ENCODE data around the gene TRAF5.

The TRAF5 gene

GRCh38 chr1:211334986-211335385 lies 8.4 kb downstream of the TRAF5 start:
- DNase-seq (ENCODE audit: insufficient read length, low spot score) (no peak), FAIRE-seq (peak; percentile 74)
- no peak for TF ChIP-seq POLR2AphosphoS5 (IDR thresholded peaks at IDR 0.05; ENCODE audit: low read depth, low read length)
- TF ChIP-seq POLR2A (IDR thresholded peaks at IDR 0.05; ENCODE audit: low read depth, low read length), result no peak
- no peak for TF ChIP-seq POU2F2 (IDR thresholded peaks at IDR 0.05; ENCODE audit: low read depth, low read length)
- no peak for TF ChIP-seq TAF1 (IDR thresholded peaks at IDR 0.05; ENCODE audit: low read depth, low read length)
- TF ChIP-seq PAX5 (IDR thresholded peaks at IDR 0.05; ENCODE audit: insufficient read depth, low read length, severe bottlenecking), result no peak
- no peak for TF ChIP-seq SPI1 (IDR thresholded peaks at IDR 0.05; ENCODE audit: low read depth, low read length)

GRCh38 chr1:211335522-211336157 lies 9.0 kb downstream of the TRAF5 start:
- FAIRE-seq (peak; percentile 94), DNase-seq (ENCODE audit: insufficient read length, low spot score) (peak; percentile 33)

GRCh38 chr1:211336161-211336560 lies 9.5 kb downstream of the TRAF5 start:
- TF ChIP-seq POU2F2 (IDR thresholded peaks at IDR 0.05; ENCODE audit: low read depth, low read length) (no peak), TAF1 (IDR thresholded peaks at IDR 0.05; ENCODE audit: low read depth, low read length) (no peak), POLR2A (IDR thresholded peaks at IDR 0.05; ENCODE audit: low read depth, low read length) (no peak), PAX5 (IDR thresholded peaks at IDR 0.05; ENCODE audit: insufficient read depth, low read length, severe bottlenecking) (no peak), SPI1 (IDR thresholded peaks at IDR 0.05; ENCODE audit: low read depth, low read length) (no peak), POLR2AphosphoS5 (IDR thresholded peaks at IDR 0.05; ENCODE audit: low read depth, low read length) (no peak)
- FAIRE-seq (no peak), DNase-seq (ENCODE audit: insufficient read length, low spot score) (no peak)

More at GRCh38 chr1:211335522-211336157, 9.0 kb downstream of the TRAF5 start:
- TF ChIP-seq POLR2A (IDR thresholded peaks at IDR 0.05; ENCODE audit: low read depth, low read length), result 0 out of 2 replicates have a peak, but pooled peaks have one; percentile 18
- peak; percentile 46; the same call in 1 of the 2 replicates for TF ChIP-seq SPI1 (IDR thresholded peaks at IDR 0.05; ENCODE audit: low read depth, low read length)
- TF ChIP-seq TAF1 (IDR thresholded peaks at IDR 0.05; ENCODE audit: low read depth, low read length), result no peak

GRCh38 chr1:211336775-211337174 lies 10.1 kb downstream of the TRAF5 start:
- FAIRE-seq (no peak), DNase-seq (ENCODE audit: insufficient read length, low spot score) (no peak)
- no peak for TF ChIP-seq SPI1 (IDR thresholded peaks at IDR 0.05; ENCODE audit: low read depth, low read length)
- no peak for TF ChIP-seq POLR2AphosphoS5 (IDR thresholded peaks at IDR 0.05; ENCODE audit: low read depth, low read length)
- no peak for TF ChIP-seq TAF1 (IDR thresholded peaks at IDR 0.05; ENCODE audit: low read depth, low read length)
- TF ChIP-seq POU2F2 (IDR thresholded peaks at IDR 0.05; ENCODE audit: low read depth, low read length), result no peak
- no peak for TF ChIP-seq POLR2A (IDR thresholded peaks at IDR 0.05; ENCODE audit: low read depth, low read length)

- DNase-seq (ENCODE audit: insufficient read length, low spot score) (no peak), FAIRE-seq (no peak)
- TF ChIP-seq POLR2AphosphoS5 (IDR thresholded peaks at IDR 0.05; ENCODE audit: low read depth, low read length) (no peak), PAX5 (IDR thresholded peaks at IDR 0.05; ENCODE audit: insufficient read depth, low read length, severe bottlenecking) (no peak), POU2F2 (IDR thresholded peaks at IDR 0.05; ENCODE audit: low read depth, low read length) (no peak), SPI1 (IDR thresholded peaks at IDR 0.05; ENCODE audit: low read depth, low read length) (no peak), POLR2A (IDR thresholded peaks at IDR 0.05; ENCODE audit: low read depth, low read length) (no peak), TAF1 (IDR thresholded peaks at IDR 0.05; ENCODE audit: low read depth, low read length) (no peak)
These were observed 11.0 kb downstream of the TRAF5 start for GRCh38 chr1:211337430-211338223.

GRCh38 chr1:211338224-211338620 lies 11.6 kb downstream of the TRAF5 start:
- no peak for FAIRE-seq
- no peak for TF ChIP-seq SPI1 (IDR thresholded peaks at IDR 0.05; ENCODE audit: low read depth, low read length)
- TF ChIP-seq POU2F2 (IDR thresholded peaks at IDR 0.05; ENCODE audit: low read depth, low read length), result no peak
- no peak for TF ChIP-seq TAF1 (IDR thresholded peaks at IDR 0.05; ENCODE audit: low read depth, low read length)
- no peak for TF ChIP-seq PAX5 (IDR thresholded peaks at IDR 0.05; ENCODE audit: insufficient read depth, low read length, severe bottlenecking)
- TF ChIP-seq POLR2A (IDR thresholded peaks at IDR 0.05; ENCODE audit: low read depth, low read length), result no peak
- TF ChIP-seq POLR2AphosphoS5 (IDR thresholded peaks at IDR 0.05; ENCODE audit: low read depth, low read length), result no peak
- no peak for DNase-seq (ENCODE audit: insufficient read length, low spot score)

- no peak for DNase-seq (ENCODE audit: insufficient read length, low spot score)
- TF ChIP-seq PAX5 (IDR thresholded peaks at IDR 0.05; ENCODE audit: insufficient read depth, low read length, severe bottlenecking), result no peak
- no peak for TF ChIP-seq POU2F2 (IDR thresholded peaks at IDR 0.05; ENCODE audit: low read depth, low read length)
- no peak for TF ChIP-seq TAF1 (IDR thresholded peaks at IDR 0.05; ENCODE audit: low read depth, low read length)
- TF ChIP-seq POLR2AphosphoS5 (IDR thresholded peaks at IDR 0.05; ENCODE audit: low read depth, low read length), result no peak
- no peak for TF ChIP-seq SPI1 (IDR thresholded peaks at IDR 0.05; ENCODE audit: low read depth, low read length)
- TF ChIP-seq POLR2A (IDR thresholded peaks at IDR 0.05; ENCODE audit: low read depth, low read length), result no peak
These were observed 13.0 kb downstream of the TRAF5 start for GRCh38 chr1:211339631-211340041.

GRCh38 chr1:211340622-211341507 lies 14.2 kb downstream of the TRAF5 start:
- DNase-seq (ENCODE audit: insufficient read length, low spot score) (no peak), FAIRE-seq (no peak)
- no peak for TF ChIP-seq POLR2A (IDR thresholded peaks at IDR 0.05; ENCODE audit: low read depth, low read length)
- TF ChIP-seq PAX5 (IDR thresholded peaks at IDR 0.05; ENCODE audit: insufficient read depth, low read length, severe bottlenecking), result no peak
- no peak for TF ChIP-seq TAF1 (IDR thresholded peaks at IDR 0.05; ENCODE audit: low read depth, low read length)
- no peak for TF ChIP-seq SPI1 (IDR thresholded peaks at IDR 0.05; ENCODE audit: low read depth, low read length)
- TF ChIP-seq POU2F2 (IDR thresholded peaks at IDR 0.05; ENCODE audit: low read depth, low read length), result no peak
- TF ChIP-seq POLR2AphosphoS5 (IDR thresholded peaks at IDR 0.05; ENCODE audit: low read depth, low read length), result no peak

More at GRCh38 chr1:211339631-211340041, 13.0 kb downstream of the TRAF5 start:
- no peak for FAIRE-seq
